Rectal smooth muscle tissue (tissue), 1 donor: ENCODE data around the gene CIAO3.
A peak's percentile ranks its signal among the peaks of the same experiment; 100 is the strongest.

ENCODE experiments used
- H3K27ac ChIP-seq: one replicate; pipeline ENCODE4 v1.7.0; 2013; ENCODE audit warnings: low read depth, low read length, inconsistent platforms
- H3K27me3 ChIP-seq: one replicate; pipeline ENCODE4 v1.7.0; 2013; ENCODE audit warnings: low read length; ENCODE audit not compliant: control insufficient read depth, insufficient read depth
- H3K36me3 ChIP-seq: one replicate; pipeline ENCODE4 v1.7.0; 2013; ENCODE audit warnings: low read length; ENCODE audit not compliant: control insufficient read depth, insufficient read depth
- H3K4me1 ChIP-seq: one replicate; pipeline ENCODE4 v1.7.0; 2013; ENCODE audit warnings: low read length; ENCODE audit not compliant: control insufficient read depth, insufficient read depth
- H3K4me3 ChIP-seq: one replicate; pipeline ENCODE4 v1.7.0; 2013; ENCODE audit warnings: low read length
- H3K9ac ChIP-seq: one replicate; pipeline ENCODE4 v1.7.0; 2013; ENCODE audit warnings: low read length

The CIAO3 gene

DNA sequence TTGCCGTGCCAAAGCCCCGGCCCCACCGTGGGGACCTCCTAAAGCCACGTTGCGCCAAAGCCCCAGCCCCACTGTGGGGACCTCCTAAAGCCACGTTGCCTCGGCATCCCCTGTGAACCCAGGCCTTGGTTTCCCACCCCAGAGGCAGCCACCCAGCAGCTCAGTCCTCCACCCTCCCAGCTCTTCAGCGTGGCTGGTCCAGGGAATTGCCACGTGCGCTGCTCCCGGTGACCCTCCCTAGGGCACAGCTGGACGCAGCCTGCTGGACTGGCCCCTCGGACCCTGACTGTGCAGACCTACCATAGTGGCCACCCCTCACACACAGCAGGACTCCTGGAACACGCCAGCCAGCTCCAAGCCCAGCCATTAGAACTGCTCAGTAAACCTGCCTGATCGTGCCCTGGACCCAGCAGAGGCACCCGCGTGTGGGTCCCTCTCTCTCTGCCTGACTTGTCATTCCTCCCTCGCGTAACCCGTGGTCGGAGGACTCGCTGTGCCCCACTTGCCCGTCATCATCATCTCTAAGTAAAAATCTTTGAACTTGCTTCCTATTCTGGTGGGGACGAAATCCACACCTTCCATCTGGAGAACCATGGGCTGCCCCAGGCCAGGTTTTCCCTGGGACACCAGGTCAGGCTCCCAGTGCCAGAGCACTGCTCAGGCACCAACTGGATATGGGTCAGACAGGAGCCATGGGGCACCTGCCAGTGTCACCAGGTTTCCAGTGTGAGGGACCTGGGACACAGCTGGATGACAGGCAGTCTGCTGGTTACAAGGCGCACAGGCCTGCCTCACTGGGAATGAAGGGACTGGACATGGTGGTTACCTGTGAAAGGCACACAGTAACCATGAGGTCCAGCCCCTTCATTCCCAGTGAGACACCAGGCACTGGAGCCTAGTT, 5.6 kb downstream of the CIAO3 start:
- Histone ChIP-seq H3K9ac (no peak overlapping the region), H3K27ac (no peak overlapping the region), H3K4me1 (peaks cover 3% of the 10 kb centered on the region), H3K27me3 (no peaks in the 10 kb centered on the region), H3K4me3 (no peak overlapping the region), H3K36me3 (peaks cover 22% of the 10 kb centered on the region)

DNA sequence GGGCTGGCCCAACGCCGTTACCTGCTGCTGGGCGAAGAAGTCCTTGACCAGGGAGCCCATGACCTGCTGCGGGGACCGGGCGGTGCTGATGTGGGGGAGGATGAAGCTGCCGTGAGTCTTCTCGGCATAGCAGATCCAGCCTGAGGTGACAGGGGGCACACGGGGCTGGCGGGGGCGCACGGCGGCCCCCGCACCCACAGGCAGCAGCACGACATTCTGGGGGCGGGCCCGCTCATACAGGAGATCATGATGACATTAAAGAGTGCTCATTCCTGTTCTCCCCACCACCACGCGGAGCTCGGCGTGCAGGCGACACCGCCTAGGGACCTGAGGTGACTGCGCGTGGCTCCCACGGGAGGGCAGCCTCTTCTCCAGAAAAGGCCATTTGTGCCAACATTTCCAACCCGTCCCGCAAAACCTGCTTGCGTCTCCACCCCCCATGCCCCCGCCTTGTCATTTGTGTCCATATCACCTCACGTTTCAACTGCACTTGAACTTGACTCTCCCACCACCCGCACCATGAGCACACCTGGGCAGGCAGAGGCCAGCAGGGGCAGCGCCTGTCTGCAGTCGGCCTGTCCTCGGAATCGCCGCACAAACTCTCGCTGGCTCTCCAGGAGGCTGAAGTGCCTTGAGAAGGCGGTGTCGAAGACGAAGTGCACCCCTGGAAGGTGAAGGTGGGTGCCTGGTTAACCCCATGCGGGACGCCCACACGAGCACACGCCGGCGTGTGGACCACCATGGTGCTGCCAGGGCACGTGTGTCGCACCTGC, 6.4 kb downstream of the CIAO3 start:
- peaks cover 22% of the 10 kb centered on the region for H3K36me3 ChIP-seq
- no peak overlapping the region for H3K27ac ChIP-seq

GRCh38 chr16:733382-734207, 7.2 kb downstream of the CIAO3 start:
- H3K27ac ChIP-seq = no peak overlapping the region
- peaks cover 22% of the 10 kb centered on the region for H3K36me3 ChIP-seq
- H3K9ac ChIP-seq = no peak overlapping the region
- no peaks in the 10 kb centered on the region for H3K27me3 ChIP-seq
- H3K4me3 ChIP-seq = no peak overlapping the region
- H3K4me1 ChIP-seq = no peaks in the 10 kb centered on the region

More for the DNA sequence above, 6.4 kb downstream of the CIAO3 start:
- Histone ChIP-seq H3K4me1 (no peaks in the 10 kb centered on the region), H3K9ac (no peak overlapping the region), H3K27me3 (no peaks in the 10 kb centered on the region), H3K4me3 (no peak overlapping the region)

GRCh38 chr16:732936-733335, 7.9 kb downstream of the CIAO3 start:
- no peak overlapping the region for H3K27ac ChIP-seq
- no peaks in the 10 kb centered on the region for H3K27me3 ChIP-seq
- no peak overlapping the region for H3K9ac ChIP-seq
- H3K4me3 ChIP-seq = no peak overlapping the region
- peaks cover 22% of the 10 kb centered on the region for H3K36me3 ChIP-seq
- no peaks in the 10 kb centered on the region for H3K4me1 ChIP-seq

DNA sequence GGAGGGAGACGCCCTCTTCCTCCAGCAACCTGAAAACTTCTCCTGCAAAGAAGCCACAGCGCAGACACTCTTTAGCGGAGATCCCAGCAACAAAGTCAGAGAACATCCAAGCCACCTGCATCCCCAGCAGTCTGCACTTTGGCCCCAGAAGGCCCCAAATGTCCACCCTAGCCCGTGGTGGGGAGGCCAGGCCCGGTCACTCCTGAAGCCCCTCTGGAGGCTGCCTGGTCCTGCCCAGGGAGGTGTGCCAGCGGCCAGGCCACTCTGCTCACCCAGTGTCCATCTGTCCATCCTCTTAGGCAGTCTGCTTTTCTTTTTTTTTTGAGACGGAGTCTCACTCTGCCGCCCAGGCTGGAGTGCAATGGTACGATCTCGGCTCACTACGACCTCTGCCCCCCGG, 8.5 kb downstream of the CIAO3 start:
- H3K9ac ChIP-seq = no peak overlapping the region
- no peak overlapping the region for H3K4me3 ChIP-seq
- H3K4me1 ChIP-seq = no peaks in the 10 kb centered on the region
- peaks cover 4% of the 10 kb centered on the region for H3K27me3 ChIP-seq
- no peak overlapping the region for H3K27ac ChIP-seq
- H3K36me3 ChIP-seq = peaks cover 22% of the 10 kb centered on the region

DNA sequence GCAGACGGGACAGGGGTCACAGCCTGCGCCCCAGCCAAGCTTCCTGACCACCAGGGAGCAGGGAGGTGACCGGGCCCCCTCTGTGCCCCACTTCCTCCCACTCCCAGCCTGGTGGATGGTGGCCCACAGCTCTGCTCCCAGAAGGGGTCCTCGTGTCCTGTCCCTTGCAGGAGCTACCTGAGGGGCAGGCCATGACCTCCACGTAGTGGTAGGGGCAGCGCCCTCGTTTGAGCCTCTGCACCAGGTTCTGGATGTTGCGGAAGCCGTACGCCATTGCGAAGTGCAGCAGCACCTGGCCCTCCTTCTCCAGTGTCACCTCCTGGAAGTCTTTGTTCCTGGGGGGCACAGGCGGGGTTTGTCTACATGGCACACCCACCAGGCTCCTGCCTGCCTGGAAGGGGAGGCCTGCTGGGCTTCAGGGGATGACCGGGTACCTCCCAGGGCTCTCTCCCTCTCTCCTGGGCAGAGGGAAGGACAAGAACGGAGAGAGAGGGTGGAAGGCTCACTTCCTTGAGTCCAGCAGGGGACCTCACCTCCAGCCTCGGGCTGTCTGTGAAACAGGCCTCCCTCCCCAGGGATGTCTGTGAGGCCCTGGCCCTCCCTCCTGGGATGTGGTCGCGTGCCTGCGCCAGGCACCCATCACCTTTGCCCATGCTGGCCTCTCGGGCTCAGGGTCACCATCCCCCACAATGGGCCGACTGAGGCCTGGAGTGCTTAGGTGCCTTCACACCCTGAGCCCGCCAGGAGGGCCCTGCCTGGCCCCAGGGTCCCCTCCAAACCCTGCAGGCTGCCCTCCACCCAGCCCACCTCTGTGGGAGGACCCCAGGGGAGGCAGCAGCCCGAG, 9.9 kb downstream of the CIAO3 start:
- Histone ChIP-seq H3K4me1 (no peaks in the 10 kb centered on the region), H3K27me3 (peaks cover 14% of the 10 kb centered on the region), H3K9ac (no peak overlapping the region), H3K4me3 (no peak overlapping the region), H3K36me3 (peaks cover 14% of the 10 kb centered on the region), H3K27ac (no peak overlapping the region)

DNA sequence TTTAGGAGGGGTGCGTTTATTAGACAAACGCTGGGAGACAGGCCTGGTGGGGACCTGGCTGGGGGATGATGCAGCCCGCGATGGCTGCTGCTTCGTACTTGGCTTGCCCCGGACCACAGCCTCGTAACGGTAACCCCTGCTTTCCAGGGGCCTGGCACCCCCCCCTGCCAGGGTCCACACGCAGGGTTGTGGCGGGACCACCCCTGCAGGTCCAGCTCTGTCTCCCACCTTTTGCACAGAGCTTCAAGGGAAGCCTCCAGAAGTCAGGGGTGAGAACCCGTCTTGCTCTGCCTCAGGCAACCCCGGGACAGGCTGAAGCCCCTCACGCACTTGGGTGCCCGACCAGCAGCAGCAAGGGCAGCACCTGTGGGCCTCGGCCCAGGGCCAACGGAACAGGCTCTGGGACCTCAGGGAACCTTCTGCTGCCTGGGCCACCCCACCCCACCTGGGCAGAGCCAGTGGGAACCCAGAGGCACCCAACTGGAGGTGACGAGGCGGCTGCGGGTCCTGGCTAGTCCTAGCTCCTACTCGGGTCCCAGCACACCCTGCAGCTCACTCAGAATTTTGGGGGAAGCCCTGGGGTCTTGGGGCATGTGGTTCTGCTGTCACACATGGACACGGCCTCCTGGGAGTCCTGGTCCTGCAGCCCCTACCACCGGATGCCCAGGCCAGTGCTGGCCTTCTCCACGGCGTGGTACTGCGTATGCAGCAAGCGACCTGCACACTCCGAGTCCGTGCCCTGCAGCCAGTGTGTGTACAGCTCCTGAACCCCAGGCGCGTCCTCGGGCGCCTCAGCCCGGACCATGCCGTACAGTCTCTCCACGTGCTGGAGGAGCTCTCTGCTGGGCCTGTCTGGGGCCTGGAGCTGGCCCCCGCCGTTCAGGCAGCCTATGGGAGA, 10.8 kb downstream of the CIAO3 start:
- H3K27ac ChIP-seq = no peak overlapping the region
- H3K4me1 ChIP-seq = no peaks in the 10 kb centered on the region
- peaks cover 14% of the 10 kb centered on the region for H3K36me3 ChIP-seq
- no peak overlapping the region for H3K9ac ChIP-seq
- H3K4me3 ChIP-seq = no peak overlapping the region
- peaks cover 17% of the 10 kb centered on the region for H3K27me3 ChIP-seq

DNA sequence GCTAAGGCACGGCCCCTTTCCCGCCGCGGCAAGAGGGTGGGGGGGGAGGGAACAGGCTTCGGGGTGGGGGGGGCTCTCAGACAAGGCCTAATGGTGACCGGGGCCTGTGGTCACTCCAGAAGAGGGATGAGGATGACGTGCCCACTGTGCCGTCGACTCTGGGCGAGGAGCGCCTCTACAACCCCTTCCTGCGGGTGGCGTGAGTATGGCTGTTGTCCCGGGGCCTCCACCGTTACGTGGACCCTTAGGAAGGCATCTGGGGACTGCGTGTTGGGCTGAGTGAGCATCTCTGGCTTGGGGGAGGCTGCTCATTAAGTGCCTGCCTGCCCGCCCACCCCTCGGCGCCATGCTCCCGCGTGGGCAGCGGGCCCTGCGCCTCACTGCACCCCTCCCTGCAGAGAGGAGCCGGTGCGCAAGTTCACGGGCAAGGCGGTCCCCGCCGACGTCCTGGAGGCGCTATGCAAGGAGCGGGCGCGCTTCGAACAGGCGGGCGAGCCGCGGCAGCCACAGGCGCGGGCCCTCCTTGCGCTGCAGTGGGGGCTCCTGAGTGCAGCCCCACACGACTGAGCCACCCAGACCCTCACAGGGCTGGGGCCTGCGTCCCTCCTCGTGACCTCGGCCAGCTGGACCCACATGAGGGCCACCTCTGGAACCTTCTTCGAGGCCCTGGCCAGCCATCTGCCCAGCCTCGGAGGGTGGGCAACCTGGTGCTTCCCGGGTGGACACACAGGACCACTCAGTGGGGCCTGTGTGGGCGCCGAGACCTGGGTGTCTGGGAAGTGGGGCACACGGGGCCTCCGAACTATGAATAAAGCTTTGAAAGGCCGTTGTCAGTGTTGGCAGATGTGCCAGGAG, 11.7 kb downstream of the CIAO3 start:
- H3K9ac ChIP-seq = no peak overlapping the region
- no peaks in the 10 kb centered on the region for H3K4me1 ChIP-seq
- no peak overlapping the region for H3K27ac ChIP-seq
- no peak overlapping the region for H3K4me3 ChIP-seq
- peaks cover 9% of the 10 kb centered on the region for H3K36me3 ChIP-seq
- H3K27me3 ChIP-seq = peaks cover 17% of the 10 kb centered on the region

DNA sequence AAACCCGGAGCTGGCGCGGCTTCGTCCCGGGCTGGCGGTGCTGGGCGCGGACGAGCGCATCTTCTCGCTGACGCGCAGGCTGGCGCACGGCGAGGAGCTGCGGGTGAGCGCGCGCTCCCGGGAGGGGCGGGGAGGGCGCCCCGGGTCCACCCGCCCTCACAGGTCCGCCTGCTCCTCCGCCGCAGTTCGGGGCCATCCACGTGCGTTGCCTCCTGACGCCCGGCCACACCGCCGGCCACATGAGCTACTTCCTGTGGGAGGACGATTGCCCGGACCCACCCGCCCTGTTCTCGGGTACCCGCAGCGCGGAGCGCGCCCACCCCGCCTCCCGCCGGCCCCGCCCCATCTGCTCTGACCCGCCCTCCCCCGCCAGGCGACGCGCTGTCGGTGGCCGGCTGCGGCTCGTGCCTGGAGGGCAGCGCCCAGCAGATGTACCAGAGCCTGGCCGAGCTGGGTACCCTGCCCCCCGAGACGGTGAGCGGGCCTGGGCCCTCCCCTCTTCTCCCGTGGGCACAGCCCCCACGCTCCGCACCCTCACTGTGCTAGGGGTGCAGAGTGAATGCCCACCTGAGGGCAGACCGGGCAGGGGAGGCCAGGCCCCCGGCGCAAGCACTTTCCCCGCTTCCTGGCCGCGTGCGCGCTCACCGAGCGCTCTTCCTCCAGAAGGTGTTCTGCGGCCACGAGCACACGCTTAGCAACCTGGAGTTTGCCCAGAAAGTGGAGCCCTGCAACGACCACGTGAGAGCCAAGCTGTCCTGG, 12.5 kb downstream of the CIAO3 start:
- H3K36me3 ChIP-seq = peaks cover 4% of the 10 kb centered on the region
- H3K27ac ChIP-seq = no peak overlapping the region
- peaks cover 17% of the 10 kb centered on the region for H3K27me3 ChIP-seq
- no peaks in the 10 kb centered on the region for H3K4me1 ChIP-seq
- H3K9ac ChIP-seq = no peak overlapping the region
- H3K4me3 ChIP-seq = peak overlapping the region; percentile 59
